Mesothelial cell of epicardium (in vitro differentiated cells): ENCODE measurements around the gene EXOSC10. TPM values are rescaled to one million over a fixed set of nuclear protein-coding genes. Genes with fewer than 3 reads are reported as not detected.
"Not testable (repeated sequence)": the region's sequence is repeated elsewhere in the genome, so short reads cannot be mapped to it uniquely, and the experiment has no call there.

Experiments used
- DNase-seq, 2 experiments: peaks; one replicate each; pipeline ENCODE4 v3.0.0; 2021; ENCODE audit warnings: low spot score in 2 of 2; ENCODE audit not compliant: unreplicated experiment in 2 of 2
- H3K27ac Mint-ChIP-seq: 2 replicates; pipeline ENCODE4 v1.8.0; 2021; ENCODE audit warnings: mixed read lengths
- H3K27me3 Mint-ChIP-seq: 2 replicates; pipeline ENCODE4 v1.8.0; 2021; ENCODE audit warnings: low read depth, mixed read lengths
- H3K36me3 Mint-ChIP-seq: 2 replicates; pipeline ENCODE4 v1.8.0; 2021; ENCODE audit warnings: mixed read lengths
- H3K4me1 Mint-ChIP-seq: 2 replicates; pipeline ENCODE4 v1.8.0; 2021; ENCODE audit warnings: mixed read lengths
- H3K4me3 Mint-ChIP-seq: 2 replicates; pipeline ENCODE4 v1.8.0; 2021; ENCODE audit warnings: mild to moderate bottlenecking, moderate library complexity, mixed read lengths
- H3K9me3 Mint-ChIP-seq: 2 replicates; pipeline ENCODE4 v1.8.0; 2021; ENCODE audit warnings: mixed read lengths
- CTCF ChIP-seq: fragments of 200-600 bp; sonication (generic); IDR thresholded peaks from one replicate; pipeline ENCODE4 v1.5.0; 2021; ENCODE audit warnings: antibody characterized with exemption; ENCODE audit not compliant: unreplicated experiment
- total RNA-seq: library from RNA; stranded (reverse); gene quantifications from 3 replicates; pipeline ENCODE4 v1.2.1, GENCODE V29; 2021

EXOSC10 gene
- total RNA-seq, 1 donor from 2014 or later: 76.9 TPM

GRCh38 chr1:11039351-11040104 lies 60.1 kb downstream of the EXOSC10 start:
- Mint-ChIP-seq H3K4me3 (no peak overlapping the region), H3K4me1 (no peaks in the 10 kb centered on the region), H3K27me3 (peaks cover 10% of the 10 kb centered on the region), H3K9me3 (no peaks in the 10 kb centered on the region), H3K27ac (no peak overlapping the region), H3K36me3 (no peaks in the 10 kb centered on the region)
- no peak for TF ChIP-seq CTCF
- DNase-seq: no peak

GRCh38 chr1:11037740-11038182 lies 61.9 kb downstream of the EXOSC10 start:
- H3K27ac Mint-ChIP-seq: no peak overlapping the region
- H3K4me1 Mint-ChIP-seq: no peaks in the 10 kb centered on the region
- no peak overlapping the region for H3K4me3 Mint-ChIP-seq
- H3K27me3 Mint-ChIP-seq: peaks cover 10% of the 10 kb centered on the region
- peak; percentile 74 to 90 for DNase-seq
- no peaks in the 10 kb centered on the region for H3K9me3 Mint-ChIP-seq
- TF ChIP-seq CTCF: peak; percentile 89
- H3K36me3 Mint-ChIP-seq: no peaks in the 10 kb centered on the region

- H3K36me3 Mint-ChIP-seq, H3K4me3 Mint-ChIP-seq, H3K4me1 Mint-ChIP-seq: not testable (repeated sequence)
These were observed 62.5 kb downstream of the EXOSC10 start for GRCh38 chr1:11037019-11037739.

GRCh38 chr1:11031624-11032262 lies 67.9 kb downstream of the EXOSC10 start:
- Mint-ChIP-seq H3K4me1 (no peaks in the 10 kb centered on the region), H3K27me3 (peaks cover 2% of the 10 kb centered on the region), H3K27ac (no peak overlapping the region), H3K36me3 (peaks cover 14% of the 10 kb centered on the region), H3K9me3 (no peaks in the 10 kb centered on the region), H3K4me3 (no peak overlapping the region)
- no peak for TF ChIP-seq CTCF
- no peak for DNase-seq

More at GRCh38 chr1:11037019-11037739, 62.5 kb downstream of the EXOSC10 start:
- not testable (repeated sequence) for DNase-seq, H3K27ac Mint-ChIP-seq, H3K9me3 Mint-ChIP-seq
- peaks cover 10% of the 10 kb centered on the region for H3K27me3 Mint-ChIP-seq

- Mint-ChIP-seq H3K36me3 (peaks cover 22% of the 10 kb centered on the region), H3K27me3 (peaks cover 2% of the 10 kb centered on the region), H3K4me3 (no peak overlapping the region), H3K9me3 (no peaks in the 10 kb centered on the region), H3K4me1 (no peaks in the 10 kb centered on the region), H3K27ac (no peak overlapping the region)
- no peak for DNase-seq
- no peak for TF ChIP-seq CTCF
These were observed 68.8 kb downstream of the EXOSC10 start for GRCh38 chr1:11030865-11031264.

- no peak for TF ChIP-seq CTCF
- H3K36me3 Mint-ChIP-seq: peaks cover 30% of the 10 kb centered on the region
- H3K27ac Mint-ChIP-seq: no peak overlapping the region
- no peak for DNase-seq
- no peaks in the 10 kb centered on the region for H3K27me3 Mint-ChIP-seq
- no peaks in the 10 kb centered on the region for H3K9me3 Mint-ChIP-seq
- no peak overlapping the region for H3K4me3 Mint-ChIP-seq
- H3K4me1 Mint-ChIP-seq: no peaks in the 10 kb centered on the region
These were observed 71.7 kb downstream of the EXOSC10 start for GRCh38 chr1:11028018-11028417.
